Stomach (tissue), 4 donors: ENCODE data around the gene IQGAP3.

Experiments used
- CTCF ChIP-seq, 7 experiments: fragments of 450-650 bp in 4 of 7; fragments of 200-600 bp in 3 of 7; sonication (generic) in 3 of 7; IDR thresholded peaks; one replicate each; pipeline ENCODE4 v1.5.1; 2016 to 2019; ENCODE audit warnings: antibody characterized with exemption in 7 of 7, control low read depth in 2 of 7, mild to moderate bottlenecking in 1 of 7
- POLR2A ChIP-seq, 4 donors: fragments of 450-650 bp; IDR thresholded peaks; one replicate each; pipeline ENCODE4 v1.6.1; 2016; ENCODE audit warnings: antibody characterized with exemption in 4 of 4, control low read depth in 2 of 4, mild to moderate bottlenecking in 1 of 4, moderate library complexity in 1 of 4

GRCh38 chr1:156593661-156593989 is 21.3 kb upstream of the IQGAP3 start:
- TF ChIP-seq POLR2A (IDR thresholded peaks at IDR 0.05) (no peak), CTCF (IDR thresholded peaks at IDR 0.05) (no peak)
